Measurements from ENCODE around the gene DHRSX. TPM values are rescaled to one million over a fixed set of nuclear protein-coding genes. Genes with fewer than 3 reads are reported as not detected.
"Not testable (repeated sequence)": the region's sequence is repeated elsewhere in the genome, so short reads cannot be mapped to it uniquely, and the experiment has no call there.

Gene DHRSX
- total RNA-seq, 4 donors from 2014 or later = 19.9 to 36.5 (median 24.2) TPM

DNA sequence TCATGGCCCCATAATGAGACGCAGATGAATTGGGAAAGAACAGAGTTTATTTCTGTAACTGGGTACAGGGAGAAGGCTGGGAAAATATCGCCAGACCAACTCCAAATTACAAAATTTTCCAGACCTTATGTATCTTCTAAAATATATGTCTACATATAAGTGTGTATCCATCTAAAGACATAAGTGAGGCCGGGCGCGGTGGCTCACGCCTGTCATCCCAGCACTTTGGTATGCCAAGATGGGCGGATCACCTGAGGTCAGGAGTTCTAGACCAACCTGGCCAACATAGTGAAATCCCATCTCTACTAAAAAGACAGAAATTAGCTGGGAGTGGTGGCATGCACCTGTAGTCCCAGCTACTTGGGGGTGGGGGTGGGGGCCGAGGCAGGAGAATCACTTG, 11.7 kb upstream of the DHRSX start:
- DNase-seq = no peak
- Histone ChIP-seq H3K9me3 (no peaks in the 10 kb centered on the region), H3K36me3 (no peaks in the 10 kb centered on the region), H3K27me3 (no peaks in the 10 kb centered on the region), H3K4me3 (replicated peaks in 1 of 3) (no peak overlapping the region), H3K27ac (no peak overlapping the region), H3K4me1 (no peaks in the 10 kb centered on the region)
- TF ChIP-seq POLR2A (IDR thresholded peaks at IDR 0.05) = no peak
- TF ChIP-seq, protein P1, sequence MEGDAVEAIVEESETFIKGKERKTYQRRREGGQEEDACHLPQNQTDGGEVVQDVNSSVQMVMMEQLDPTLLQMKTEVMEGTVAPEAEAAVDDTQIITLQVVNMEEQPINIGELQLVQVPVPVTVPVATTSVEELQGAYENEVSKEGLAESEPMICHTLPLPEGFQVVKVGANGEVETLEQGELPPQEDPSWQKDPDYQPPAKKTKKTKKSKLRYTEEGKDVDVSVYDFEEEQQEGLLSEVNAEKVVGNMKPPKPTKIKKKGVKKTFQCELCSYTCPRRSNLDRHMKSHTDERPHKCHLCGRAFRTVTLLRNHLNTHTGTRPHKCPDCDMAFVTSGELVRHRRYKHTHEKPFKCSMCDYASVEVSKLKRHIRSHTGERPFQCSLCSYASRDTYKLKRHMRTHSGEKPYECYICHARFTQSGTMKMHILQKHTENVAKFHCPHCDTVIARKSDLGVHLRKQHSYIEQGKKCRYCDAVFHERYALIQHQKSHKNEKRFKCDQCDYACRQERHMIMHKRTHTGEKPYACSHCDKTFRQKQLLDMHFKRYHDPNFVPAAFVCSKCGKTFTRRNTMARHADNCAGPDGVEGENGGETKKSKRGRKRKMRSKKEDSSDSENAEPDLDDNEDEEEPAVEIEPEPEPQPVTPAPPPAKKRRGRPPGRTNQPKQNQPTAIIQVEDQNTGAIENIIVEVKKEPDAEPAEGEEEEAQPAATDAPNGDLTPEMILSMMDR (IDR thresholded peaks at IDR 0.05) = no peak
- 90 to 94% methylated on average over 8 of the region's 8 CpGs for WGBS, 2 donors
- intact Hi-C loops (cut with DNase I) = no loop called here

DNA sequence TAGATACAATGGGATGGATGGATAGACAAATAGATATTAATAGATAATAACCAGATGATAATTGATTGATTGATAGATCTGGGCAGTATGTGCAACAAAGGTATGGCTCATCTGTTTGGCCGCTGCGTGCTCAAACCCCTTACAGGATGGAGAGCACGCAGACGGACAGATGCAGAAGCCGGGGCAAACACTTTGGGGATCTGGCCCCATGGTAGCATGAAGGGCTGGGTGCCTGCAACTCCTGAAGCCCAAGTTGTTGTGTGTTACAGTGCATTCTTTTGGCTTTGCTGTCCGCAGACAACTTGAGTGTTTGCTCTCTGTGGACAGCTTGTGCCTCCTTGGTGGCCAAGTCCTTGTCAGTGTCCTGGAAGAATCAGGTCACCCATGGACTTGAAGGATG, 10.6 kb upstream of the DHRSX start:
- 90% methylated on average over 6 of the region's 6 CpGs for WGBS, 2 donors
- no peak overlapping the region for H3K27ac ChIP-seq
- no peak for TF ChIP-seq POLR2A (IDR thresholded peaks at IDR 0.05)
- TF ChIP-seq, protein P1 (IDR thresholded peaks at IDR 0.05) = no peak
- no peak overlapping the region for H3K4me3 ChIP-seq (replicated peaks in 1 of 3)
- intact Hi-C loops (cut with DNase I) = no loop called here
- H3K36me3 ChIP-seq = no peaks in the 10 kb centered on the region
- no peaks in the 10 kb centered on the region for H3K27me3 ChIP-seq
- H3K4me1 ChIP-seq = no peaks in the 10 kb centered on the region
- no peak for DNase-seq
- no peaks in the 10 kb centered on the region for H3K9me3 ChIP-seq

DNA sequence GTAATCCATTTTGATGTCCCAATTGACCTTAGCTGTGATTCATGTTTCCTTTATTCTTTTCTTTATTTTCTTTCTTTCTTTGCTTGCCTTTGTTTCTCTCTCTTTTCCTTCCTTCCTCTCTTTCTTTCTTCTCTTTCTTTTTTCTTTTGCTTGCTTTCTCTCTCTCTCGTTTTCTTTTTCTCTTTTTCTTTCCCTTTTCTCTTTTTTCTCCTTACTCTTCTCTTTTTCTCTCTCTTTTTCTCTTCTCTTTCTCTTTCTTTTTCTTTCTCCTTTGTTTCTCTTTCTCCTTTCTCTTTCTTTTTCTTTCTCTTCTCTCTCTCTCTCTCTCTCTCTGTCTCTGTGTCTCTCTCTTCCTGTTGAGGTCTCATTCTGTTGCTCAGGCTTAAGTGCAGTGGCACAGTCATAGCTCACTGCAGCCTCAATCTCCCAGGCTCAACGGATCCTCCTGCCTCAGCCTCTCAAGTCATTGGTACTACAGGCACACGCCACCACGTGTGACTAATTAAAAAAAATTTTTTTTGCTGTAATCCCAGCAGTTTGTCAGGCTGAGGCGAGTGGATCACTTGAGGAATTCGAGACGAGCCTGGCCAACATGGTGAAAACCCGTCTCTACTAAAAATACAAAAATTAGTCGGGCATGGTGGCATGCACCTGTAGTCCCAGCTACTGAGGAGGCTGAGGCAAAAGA, 8.0 kb upstream of the DHRSX start:
- no peak overlapping the region for H3K4me3 ChIP-seq (replicated peaks in 1 of 3)

DNA sequence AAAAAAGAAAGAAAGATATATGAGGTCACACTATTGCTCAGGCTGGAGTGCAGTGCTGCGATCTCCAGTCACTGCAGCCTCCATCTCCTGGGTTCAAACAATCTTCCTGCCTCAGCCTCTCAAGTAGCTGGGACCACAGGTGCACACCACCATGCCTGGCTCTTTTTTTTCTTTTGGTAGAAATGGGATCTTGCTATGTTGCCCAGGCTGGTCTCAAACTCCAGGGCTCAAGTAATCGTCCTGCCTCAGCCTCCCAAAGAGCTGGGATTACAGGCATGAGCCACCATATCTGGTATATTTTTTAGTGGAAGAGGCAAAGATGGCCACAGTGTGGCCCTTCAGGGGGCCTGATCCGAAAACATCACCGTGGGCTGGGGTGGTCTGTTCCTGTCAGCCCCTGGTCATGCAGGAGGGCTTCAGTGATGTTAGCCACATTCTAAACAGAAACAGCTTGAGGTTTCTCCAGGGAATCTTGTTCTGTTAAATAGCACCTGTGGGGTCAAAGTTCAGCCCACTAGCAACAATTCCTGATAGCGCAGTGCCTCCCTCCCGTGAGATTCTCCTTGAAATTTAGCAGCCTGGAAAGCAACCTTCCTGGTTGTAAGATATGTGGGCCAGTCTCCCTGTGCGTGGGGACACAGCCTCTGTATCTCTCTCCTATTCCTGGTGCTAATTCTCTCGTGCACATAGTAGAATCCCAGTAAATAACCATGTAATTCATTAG, 7.3 kb upstream of the DHRSX start:
- WGBS, 2 donors = 76 to 83% methylated on average over 8 of the region's 8 CpGs
- Histone ChIP-seq H3K4me1 (no peaks in the 10 kb centered on the region), H3K9me3 (no peaks in the 10 kb centered on the region), H3K27me3 (no peaks in the 10 kb centered on the region), H3K4me3 (replicated peaks in 1 of 3) (no peak overlapping the region), H3K27ac (no peak overlapping the region), H3K36me3 (no peaks in the 10 kb centered on the region)
- intact Hi-C loops (cut with DNase I) = loop anchor here (10.0 kb wide), 1 partner anchor 183 kb away; no protein-coding TSS in a partner anchor
- DNase-seq = no peak
- no peak for TF ChIP-seq POLR2A (IDR thresholded peaks at IDR 0.05)
- TF ChIP-seq, protein P1 (IDR thresholded peaks at IDR 0.05) = no peak

More for the DNA sequence above, 8.0 kb upstream of the DHRSX start:
- Histone ChIP-seq H3K36me3 (no peaks in the 10 kb centered on the region), H3K27me3 (no peaks in the 10 kb centered on the region), H3K4me1 (no peaks in the 10 kb centered on the region), H3K27ac (no peak overlapping the region), H3K9me3 (no peaks in the 10 kb centered on the region)
- WGBS, 2 donors = 76 to 81% methylated on average over 9 of the region's 9 CpGs
- intact Hi-C loops (cut with DNase I) = loop anchor here (10.0 kb wide), 1 partner anchor 184 kb away; no protein-coding TSS in a partner anchor
- DNase-seq = no peak
- no peak for TF ChIP-seq POLR2A (IDR thresholded peaks at IDR 0.05)
- TF ChIP-seq, protein P1 (IDR thresholded peaks at IDR 0.05) = no peak

DNA sequence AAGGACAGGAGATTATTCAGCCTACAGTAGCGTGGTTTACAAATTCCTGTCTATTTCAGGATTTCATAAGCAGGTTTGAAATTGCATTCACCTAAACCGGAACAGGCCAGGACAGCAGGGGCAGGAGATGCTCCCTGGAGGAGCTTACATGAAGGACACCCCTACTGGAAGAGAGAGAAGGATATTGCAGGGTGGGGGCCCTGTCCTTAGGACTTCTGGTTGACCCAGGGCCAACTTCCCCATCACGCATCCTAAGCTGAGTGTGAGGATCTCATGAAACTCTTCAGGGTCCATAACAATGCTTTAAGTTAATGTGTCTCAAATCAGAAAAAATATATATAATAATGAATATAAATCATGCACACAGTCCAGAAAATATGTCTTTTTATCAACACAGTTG, 6.4 kb upstream of the DHRSX start:
- H3K4me3 ChIP-seq (replicated peaks in 1 of 3) = no peak overlapping the region
- no peaks in the 10 kb centered on the region for H3K4me1 ChIP-seq
- WGBS, 2 donors = 91 to 93% methylated on average over 3 of the region's 3 CpGs
- no peaks in the 10 kb centered on the region for H3K27me3 ChIP-seq
- no peaks in the 10 kb centered on the region for H3K36me3 ChIP-seq
- no peak for DNase-seq
- TF ChIP-seq, protein P1 (IDR thresholded peaks at IDR 0.05) = no peak
- TF ChIP-seq POLR2A (IDR thresholded peaks at IDR 0.05) = no peak
- H3K9me3 ChIP-seq = no peaks in the 10 kb centered on the region
- intact Hi-C loops (cut with DNase I) = loop anchor here (10.0 kb wide), 1 partner anchor 182 kb away; no protein-coding TSS in a partner anchor
- H3K27ac ChIP-seq = no peak overlapping the region

DNA sequence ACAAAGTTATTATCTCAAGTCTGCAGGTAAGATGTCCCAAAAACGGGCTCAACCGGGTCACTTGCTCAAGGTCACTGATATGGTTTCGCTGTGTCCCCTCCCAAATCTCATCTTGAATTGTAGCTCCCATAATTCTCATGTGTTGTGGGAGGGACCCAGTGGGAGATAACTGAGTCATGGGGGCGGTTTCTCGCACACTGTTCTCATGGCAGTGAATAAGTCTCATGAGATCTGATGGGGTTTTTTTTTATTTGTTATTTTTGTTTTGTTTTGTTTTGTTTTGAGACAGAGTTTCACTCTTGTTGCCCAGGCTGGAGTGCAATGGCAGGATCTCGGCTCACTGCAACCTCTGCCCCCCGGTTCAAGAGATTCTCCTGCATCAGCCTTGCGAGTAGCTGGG, 4.6 kb upstream of the DHRSX start:
- not testable (repeated sequence) for DNase-seq; H3K9me3 ChIP-seq; H3K4me3 ChIP-seq (replicated peaks in 1 of 3); H3K36me3 ChIP-seq; H3K4me1 ChIP-seq; H3K27me3 ChIP-seq; H3K27ac ChIP-seq
- WGBS, 2 donors = 88 to 93% methylated on average over 8 of the region's 8 CpGs
- intact Hi-C loops (cut with DNase I) = loop anchor here (10.0 kb wide), 1 partner anchor 181 kb away; no protein-coding TSS in a partner anchor

All from thyroid gland (tissue), 4 donors.